Stimulated activated CD4-positive, alpha-beta T cell treated with anti-CD3 and anti-CD28 coated beads, TNF-alpha, amount 100 ng/mL, for 1 hour (primary cell): ENCODE measurements around the gene MAN2B2.
"Not testable (repeated sequence)": the region's sequence is repeated elsewhere in the genome, so short reads cannot be mapped to it uniquely, and the experiment has no call there.

Source experiments
- DNase-seq, 3 donors: peaks; one replicate each; pipeline ENCODE4 v3.0.0-alpha.2; 2020; ENCODE audit warnings: low read depth in 3 of 3, low spot score in 1 of 3

Gene MAN2B2

DNA sequence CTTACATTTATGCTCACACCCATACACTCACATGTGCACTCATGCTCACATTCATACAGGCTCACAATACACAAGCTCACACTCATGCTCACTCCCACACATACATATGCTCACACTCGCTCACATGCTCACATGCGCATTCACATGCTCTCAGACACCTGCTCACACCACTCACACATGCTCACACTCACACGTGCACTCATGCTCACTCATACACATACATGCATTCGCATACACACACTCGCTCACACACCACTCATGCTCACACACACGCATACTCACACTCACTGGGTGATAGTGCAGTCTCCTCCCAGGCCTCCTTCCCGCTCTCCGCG lies 90.3 kb downstream of the MAN2B2 start:
- no peak for DNase-seq

DNA sequence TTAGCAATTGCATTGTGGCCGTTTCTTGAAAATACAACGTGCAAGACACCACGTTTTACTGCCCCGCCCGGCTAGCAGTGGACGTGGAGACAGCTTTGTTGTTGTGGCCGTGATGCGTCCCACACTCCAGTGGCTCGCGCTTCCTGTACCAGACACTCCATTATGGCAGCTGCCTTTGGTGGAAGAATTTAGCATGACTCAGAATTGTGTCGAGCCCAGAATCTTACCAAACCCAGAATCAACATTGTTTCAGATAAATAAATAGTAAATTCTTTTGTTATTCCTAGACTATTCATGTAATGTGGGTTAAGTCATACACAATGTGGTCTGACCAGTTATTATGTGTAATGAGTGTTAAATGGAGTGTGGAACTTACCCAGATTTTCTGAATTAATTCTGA lies 93.4 kb downstream of the MAN2B2 start:
- DNase-seq, result no peak

DNA sequence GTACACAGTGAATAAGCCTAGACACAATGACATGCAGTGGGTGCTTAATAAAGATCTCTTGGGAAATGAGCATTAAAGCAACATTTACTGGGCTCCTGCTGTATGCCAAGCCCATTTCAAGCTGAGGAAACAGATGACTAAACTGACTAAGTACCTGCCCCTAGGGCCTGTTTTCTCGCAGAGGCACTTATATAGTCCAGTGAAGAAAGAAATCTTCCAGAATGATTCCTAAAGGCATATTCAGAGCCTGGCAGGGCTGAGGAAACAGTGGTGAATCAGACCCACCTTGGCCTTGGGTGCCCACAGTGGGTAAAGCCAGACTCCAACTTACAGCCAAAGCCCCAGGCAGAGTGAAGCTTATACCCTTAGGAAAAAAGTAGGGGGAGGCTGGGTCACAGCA lies 96.7 kb downstream of the MAN2B2 start:
- no peak for DNase-seq

DNA sequence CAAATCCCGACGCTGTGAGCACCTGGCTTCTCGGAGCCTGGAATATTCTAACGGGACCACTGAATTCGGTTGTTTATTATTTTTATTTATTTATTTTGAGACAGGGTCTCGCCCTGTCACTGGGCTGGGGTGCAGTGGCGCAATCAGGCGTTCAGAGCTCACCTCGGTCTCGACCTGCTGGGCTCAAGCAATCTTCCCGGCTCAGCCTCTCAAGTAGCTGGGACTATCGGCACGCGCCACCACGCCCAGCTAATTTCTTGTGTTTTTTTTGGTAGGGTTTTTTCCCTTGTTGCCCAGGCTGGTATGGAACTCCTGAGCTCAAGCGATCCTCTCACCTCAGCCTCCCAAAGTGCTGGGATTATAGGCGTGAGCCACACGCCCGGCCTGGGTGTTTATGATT lies 97.1 kb downstream of the MAN2B2 start:
- no peak for DNase-seq

DNA sequence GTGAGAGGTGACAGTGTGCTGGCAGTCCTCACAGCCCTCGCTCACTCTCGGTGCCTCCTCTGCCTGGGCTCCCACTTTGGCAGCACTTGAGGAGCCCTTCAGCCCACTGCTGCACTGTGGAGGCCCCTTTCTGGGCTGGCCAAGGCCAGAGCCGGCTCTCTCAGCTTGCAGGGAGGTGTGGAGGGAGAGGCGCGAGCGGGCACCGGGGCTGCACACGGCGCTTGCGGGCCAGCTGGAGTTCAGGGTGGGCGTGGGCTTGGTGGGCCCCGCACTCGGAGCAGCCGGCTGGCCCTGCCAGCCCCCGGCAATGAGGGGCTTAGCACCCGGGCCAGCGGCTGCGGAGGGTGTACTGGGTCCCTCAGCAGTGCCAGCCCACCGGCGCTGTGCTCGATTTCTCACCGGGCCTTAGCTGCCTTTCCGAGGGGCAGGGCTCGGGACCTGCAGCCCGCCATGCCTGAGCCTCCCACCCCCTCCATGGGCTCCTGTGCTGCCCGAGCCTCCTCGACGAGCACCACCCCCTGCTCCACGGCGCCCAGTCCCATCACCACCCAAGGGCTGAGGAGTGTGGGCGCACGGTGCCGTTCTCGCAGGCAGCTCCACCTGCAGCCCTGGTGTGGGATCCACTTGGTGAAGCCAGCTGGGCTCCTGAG lies 97.7 kb downstream of the MAN2B2 start:
- DNase-seq, result not testable (repeated sequence)
